Kidney epithelial cell (primary cell): ENCODE measurements around the gene COQ10B. TPM values are rescaled to one million over a fixed set of nuclear protein-coding genes. Genes with fewer than 3 reads are reported as not detected.
A peak's percentile ranks its signal among the peaks of the same experiment; 100 is the strongest.

ENCODE experiments used
- DNase-seq: peaks from one replicate; pipeline ENCODE4 v3.0.0-alpha.2; 2010; ENCODE audit warnings: low read depth
- H3K27me3 ChIP-seq: 2 replicates; pipeline ENCODE4 v1.6.0; 2011; ENCODE audit warnings: low read length; ENCODE audit not compliant: control insufficient read depth, insufficient read depth
- H3K36me3 ChIP-seq: 2 replicates; pipeline ENCODE4 v1.5.1; 2011; ENCODE audit warnings: low read length; ENCODE audit not compliant: control insufficient read depth, insufficient read depth
- H3K4me3 ChIP-seq: 2 replicates; pipeline ENCODE4 v1.5.1; 2011; ENCODE audit warnings: low read depth, mild to moderate bottlenecking, control low read depth, low read length
- CTCF ChIP-seq: IDR thresholded peaks from 2 replicates; pipeline ENCODE4 v1.5.1; 2011; ENCODE audit warnings: mild to moderate bottlenecking, moderate library complexity, low read length, control low read depth, inconsistent platforms; ENCODE audit not compliant: insufficient read depth, poor library complexity, severe bottlenecking
- total RNA-seq: library from RNA; depleted of rRNA; stranded (reverse); fragments of >200 nt; gene quantifications from 2 replicates; pipeline ENCODE4 v1.2.3, GENCODE V29; 2015

COQ10B gene
- total RNA-seq, 1 donor from 2014 or later: 26.4 TPM

GRCh38 chr2:197433780-197434438 lies 19.4 kb upstream of the COQ10B start:
- no peak for DNase-seq
- H3K27me3 ChIP-seq: no peaks in the 10 kb centered on the region
- H3K36me3 ChIP-seq: no peaks in the 10 kb centered on the region
- no peak for TF ChIP-seq CTCF
- peak overlapping the region; percentile 91 for H3K4me3 ChIP-seq

GRCh38 chr2:197434541-197435513 lies 18.5 kb upstream of the COQ10B start, which contains the start of gene SF3B1:
SF3B1 (minus strand) TSS chr2:197435028; CDS start chr2:197434999, 29 bp downstream.
- H3K4me3 ChIP-seq: peak within 1 kb of the TSS; percentile 91
- DNase-seq: peak; percentile 94

GRCh38 chr2:197435598-197436420 lies 17.5 kb upstream of the COQ10B start:
- no peak for DNase-seq
- H3K36me3 ChIP-seq: no peaks in the 10 kb centered on the region
- H3K27me3 ChIP-seq: no peaks in the 10 kb centered on the region
- H3K4me3 ChIP-seq: peak overlapping the region; percentile 91
- TF ChIP-seq CTCF: no peak

More at GRCh38 chr2:197434541-197435513, 18.5 kb upstream of the COQ10B start, which contains the start of gene SF3B1:
- Histone ChIP-seq H3K27me3 (no peaks in the 10 kb centered on the region), H3K36me3 (no peaks in the 10 kb centered on the region)
- no peak for TF ChIP-seq CTCF

GRCh38 chr2:197437380-197437779 lies 16.0 kb upstream of the COQ10B start:
- TF ChIP-seq CTCF: no peak
- Histone ChIP-seq H3K4me3 (no peak overlapping the region), H3K27me3 (no peaks in the 10 kb centered on the region), H3K36me3 (no peaks in the 10 kb centered on the region)
- DNase-seq: no peak

- Histone ChIP-seq H3K36me3 (no peaks in the 10 kb centered on the region), H3K27me3 (no peaks in the 10 kb centered on the region), H3K4me3 (no peak overlapping the region)
- DNase-seq: no peak
- no peak for TF ChIP-seq CTCF
These were observed 10.5 kb upstream of the COQ10B start for GRCh38 chr2:197442857-197443256.
